Right lobe of liver (tissue), 6 donors: ENCODE data around the gene POC1A. TPM values are rescaled to one million over a fixed set of nuclear protein-coding genes. Genes with fewer than 3 reads are reported as not detected.

Experiments used
- ATAC-seq, 4 donors: fragments of 200-7000 bp; cut with Tn5 transposase; one replicate each; pipeline ENCODE4 v1.9.1; 2020; ENCODE audit warnings: mild to moderate bottlenecking in 4 of 4, moderate library complexity in 4 of 4
- DNase-seq, 3 donors: peaks; one replicate each; pipeline ENCODE4 v3.0.0-alpha.2; 2020
- H3K27ac ChIP-seq, 3 donors: fragments of 200-600 bp; one replicate each; pipeline ENCODE4 v1.8.0; 2022
- H3K27me3 ChIP-seq, 2 donors: fragments of 200-600 bp; one replicate each; pipeline ENCODE4 v1.8.0; 2022
- H3K36me3 ChIP-seq, 4 donors: fragments of 200-600 bp; sonication (generic) in 1 of 4; one replicate each; pipeline versions ENCODE4 v1.5.1 to v1.8.0; 2017 to 2022; ENCODE audit warnings: control low read depth in 1 of 4
- H3K4me1 ChIP-seq, 4 donors: fragments of 200-600 bp; sonication (generic) in 1 of 4; one replicate each; pipeline versions ENCODE4 v1.5.1 to v1.8.0; 2017 to 2022; ENCODE audit warnings: control low read depth in 1 of 4
- H3K4me3 ChIP-seq, 3 donors: fragments of 200-600 bp; one replicate each; pipeline ENCODE4 v1.8.0; 2022
- H3K9me3 ChIP-seq, 4 donors: fragments of 200-600 bp; sonication (generic) in 1 of 4; one replicate each; pipeline versions ENCODE4 v1.5.1 to v1.8.0; 2017 to 2022; ENCODE audit warnings: control low read depth in 1 of 4
- POLR2A ChIP-seq: fragments of 450-650 bp; IDR thresholded peaks from one replicate; pipeline ENCODE4 v1.6.1; 2017; ENCODE audit warnings: antibody characterized with exemption, mild to moderate bottlenecking
- WGBS: methylation state at CpG from one replicate; pipeline ENCODE4 v1.1.6; 2018; ENCODE audit warnings: low coverage, low lambda C conversion rate; ENCODE audit not compliant: insufficient coverage; ENCODE audit errors: missing lambda C conversion rate; 5-methylcytosine and 5-hydroxymethylcytosine counted together
- intact Hi-C, 2 donors: fragments of 100-400 bp; cut with DNase I; formaldehyde crosslinking; loops; one replicate each; pipeline versions ENCODE4 v1.11.2 to v1.14.1; 2022
- total RNA-seq, 6 experiments: library from RNA; depleted of rRNA in 2 of 6; stranded (reverse); fragments of >200 nt in 2 of 6; fragmentation: NEBNext Ultra II Directional in 3 of 6; extraction: Animal tissue kit (Norgen Biotek cat#: 25700) in 3 of 6; gene quantifications; one replicate each; pipeline versions ENCODE4 v1.1.0 to v1.2.4, GENCODE V29; 2016 to 2023
- TF ChIP-seq, protein P1 (sequence below), 4 donors: fragments of 200-600 bp in 3 of 4; fragments of 450-650 bp in 1 of 4; IDR thresholded peaks; one replicate each; pipeline versions ENCODE4 v1.5.1 to v1.8.0; 2016 to 2022; ENCODE audit warnings: antibody characterized with exemption in 4 of 4, mild to moderate bottlenecking in 2 of 4
- donor health status: DM: no; HTN: yes; CAD: no.
- donor health status: DM: no; HTN: no; CAD: no.
- donor health status: DM: no; HTN: no; CAD: no.
- donor health status: DM: no; HTN: yes; CAD: no.
- donor health status: DM: no; HTN: yes; CAD: no.

Gene POC1A
- total RNA-seq, 6 experiments from 2014 or later, result 2.0 to 4.3 (median 3.2) TPM

DNA sequence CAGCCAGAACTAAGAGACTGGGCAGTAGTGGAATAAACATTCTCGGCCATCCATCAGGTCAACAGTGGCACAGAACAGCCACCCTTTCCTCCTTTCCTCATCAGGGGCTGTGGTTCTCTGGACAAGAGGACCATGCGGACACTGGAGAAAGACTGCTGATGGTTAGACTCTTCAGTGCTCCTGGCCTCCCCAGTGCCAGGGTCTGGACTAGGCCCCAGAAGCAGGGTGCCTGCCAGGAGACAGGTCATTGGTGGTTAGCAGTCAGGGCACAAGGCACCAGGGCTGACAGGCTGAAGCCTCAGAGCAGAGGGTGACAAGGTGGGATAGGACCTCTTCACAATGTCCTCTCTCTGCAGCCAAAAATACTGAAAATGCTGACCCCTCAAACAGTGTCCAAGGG, 30.1 kb downstream of the POC1A start:
- no peak for TF ChIP-seq POLR2A
- TF ChIP-seq, protein P1, sequence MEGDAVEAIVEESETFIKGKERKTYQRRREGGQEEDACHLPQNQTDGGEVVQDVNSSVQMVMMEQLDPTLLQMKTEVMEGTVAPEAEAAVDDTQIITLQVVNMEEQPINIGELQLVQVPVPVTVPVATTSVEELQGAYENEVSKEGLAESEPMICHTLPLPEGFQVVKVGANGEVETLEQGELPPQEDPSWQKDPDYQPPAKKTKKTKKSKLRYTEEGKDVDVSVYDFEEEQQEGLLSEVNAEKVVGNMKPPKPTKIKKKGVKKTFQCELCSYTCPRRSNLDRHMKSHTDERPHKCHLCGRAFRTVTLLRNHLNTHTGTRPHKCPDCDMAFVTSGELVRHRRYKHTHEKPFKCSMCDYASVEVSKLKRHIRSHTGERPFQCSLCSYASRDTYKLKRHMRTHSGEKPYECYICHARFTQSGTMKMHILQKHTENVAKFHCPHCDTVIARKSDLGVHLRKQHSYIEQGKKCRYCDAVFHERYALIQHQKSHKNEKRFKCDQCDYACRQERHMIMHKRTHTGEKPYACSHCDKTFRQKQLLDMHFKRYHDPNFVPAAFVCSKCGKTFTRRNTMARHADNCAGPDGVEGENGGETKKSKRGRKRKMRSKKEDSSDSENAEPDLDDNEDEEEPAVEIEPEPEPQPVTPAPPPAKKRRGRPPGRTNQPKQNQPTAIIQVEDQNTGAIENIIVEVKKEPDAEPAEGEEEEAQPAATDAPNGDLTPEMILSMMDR (IDR thresholded peaks at IDR 0.05), result no peak
- Histone ChIP-seq H3K4me1 (no peaks in the 10 kb centered on the region), H3K27me3 (no peaks in the 10 kb centered on the region), H3K27ac (no peak overlapping the region), H3K9me3 (no peaks in the 10 kb centered on the region), H3K4me3 (no peak overlapping the region), H3K36me3 (no peaks in the 10 kb centered on the region)
- intact Hi-C loops, result loop anchor here in 1 of 2 donors (5.0 kb wide), 2 partner anchors 72 to 122 kb away; no protein-coding TSS in a partner anchor
- WGBS, result 100% methylated on average over 1 of the region's 2 CpGs
- DNase-seq (peak in 1 of 3 donors; percentile 26), ATAC-seq (no peak)

DNA sequence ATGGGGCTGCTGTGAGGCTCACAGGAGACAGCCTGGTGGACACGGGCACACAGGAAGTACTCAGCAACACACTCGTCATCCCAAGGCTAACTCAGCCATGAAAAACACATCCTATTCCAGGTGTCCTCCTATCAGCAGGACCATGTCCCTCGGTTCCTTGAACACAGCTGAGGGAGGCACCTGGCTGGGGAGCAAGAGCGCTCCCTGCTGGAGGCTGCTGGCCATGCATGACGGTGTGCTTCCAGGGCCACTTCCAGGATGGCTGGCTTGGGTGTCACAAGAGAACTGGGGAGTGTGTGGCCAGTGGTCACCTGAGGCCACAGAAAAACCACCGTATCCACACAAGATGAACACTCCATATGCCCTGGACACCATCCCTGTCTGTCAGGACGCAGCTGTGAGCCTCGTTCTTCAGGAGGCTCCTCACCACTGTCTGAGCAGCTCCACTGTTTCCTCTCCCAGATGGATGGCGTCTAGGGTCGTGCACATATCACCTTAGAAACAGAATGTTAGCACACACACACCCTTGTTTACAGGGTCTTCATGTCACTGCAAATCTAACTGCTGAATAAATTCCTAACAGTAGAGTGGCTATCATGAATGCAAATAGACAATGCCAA, 31.0 kb downstream of the POC1A start:
- Histone ChIP-seq H3K36me3 (no peaks in the 10 kb centered on the region), H3K9me3 (no peaks in the 10 kb centered on the region), H3K27me3 (no peaks in the 10 kb centered on the region), H3K4me3 (no peak overlapping the region), H3K27ac (no peak overlapping the region), H3K4me1 (no peaks in the 10 kb centered on the region)
- WGBS, result 48% methylated on average over 7 of the region's 10 CpGs
- ATAC-seq (peak; percentile 86 to 92 (median 90)), DNase-seq (peak; percentile 73 to 84 (median 75))
- intact Hi-C loops, result loop anchor here in 1 of 2 donors (5.0 kb wide), 2 partner anchors 71 to 121 kb away; no protein-coding TSS in a partner anchor
- TF ChIP-seq, protein P1 (IDR thresholded peaks at IDR 0.05), result peak; percentile 92 to 97 (median 94)
- TF ChIP-seq POLR2A, result no peak

DNA sequence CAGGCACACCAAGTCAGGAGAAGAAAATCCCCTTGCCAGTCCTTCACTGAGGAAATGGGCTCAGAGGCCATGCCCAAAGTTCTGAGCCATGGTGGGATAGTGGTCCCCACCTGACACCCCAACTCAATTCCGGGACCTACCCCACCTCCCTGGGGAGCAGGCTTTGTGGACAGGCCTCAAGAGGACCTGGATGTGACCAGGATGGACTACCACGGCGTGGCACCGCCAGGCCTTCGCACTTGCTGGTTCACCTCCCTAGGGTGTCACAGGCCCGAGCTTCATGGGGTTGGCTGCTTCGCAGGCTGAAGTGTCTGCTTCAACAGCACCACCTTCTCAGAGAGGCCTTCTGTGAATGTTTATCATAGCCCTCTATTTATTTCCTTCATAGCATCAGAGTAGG, 31.7 kb downstream of the POC1A start:
- no peaks in the 10 kb centered on the region for H3K9me3 ChIP-seq
- WGBS, result no CpG with 5 or more reads among the region's 7 CpGs
- intact Hi-C loops, result loop anchor here in 1 of 2 donors (5.0 kb wide), 2 partner anchors 70 to 120 kb away; no protein-coding TSS in a partner anchor
- no peak overlapping the region for H3K27ac ChIP-seq
- H3K27me3 ChIP-seq, result no peaks in the 10 kb centered on the region
- no peaks in the 10 kb centered on the region for H3K4me1 ChIP-seq
- H3K36me3 ChIP-seq, result no peaks in the 10 kb centered on the region
- DNase-seq (peak in 1 of 3 donors; percentile 54), ATAC-seq (no peak)
- TF ChIP-seq, protein P1 (IDR thresholded peaks at IDR 0.05), result no peak
- no peak for TF ChIP-seq POLR2A
- H3K4me3 ChIP-seq, result no peak overlapping the region

DNA sequence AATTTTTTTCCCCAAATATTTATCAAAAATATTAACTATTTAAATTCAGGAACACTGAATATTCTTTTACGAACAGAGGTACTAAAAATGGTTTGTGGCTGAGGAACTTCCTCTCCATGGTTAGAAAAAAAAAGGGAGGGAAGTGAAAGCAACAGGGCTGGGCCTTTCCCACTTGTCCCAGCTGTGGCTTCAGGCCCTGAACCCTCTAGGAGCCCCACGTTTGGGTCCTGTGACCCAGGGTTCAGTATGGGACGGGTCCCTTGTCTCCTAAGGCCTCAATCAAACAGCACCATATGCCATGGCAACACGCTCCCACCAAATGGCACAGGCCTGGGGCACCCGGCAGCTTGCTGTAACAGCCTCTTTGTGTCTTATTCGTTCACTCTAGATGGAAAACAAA, 32.4 kb downstream of the POC1A start:
- DNase-seq (peak in 1 of 3 donors; percentile 53), ATAC-seq (peak; percentile 5 to 48 (median 39))
- no peaks in the 10 kb centered on the region for H3K36me3 ChIP-seq
- peak overlapping the region in 1 of 3 donors; percentile 43 for H3K27ac ChIP-seq
- intact Hi-C loops, result loop anchor here in 1 of 2 donors (5.0 kb wide), 2 partner anchors 70 to 120 kb away; no protein-coding TSS in a partner anchor
- TF ChIP-seq POLR2A, result no peak
- TF ChIP-seq, protein P1 (IDR thresholded peaks at IDR 0.05), result no peak
- 45% methylated on average over 4 of the region's 6 CpGs for WGBS
- H3K4me3 ChIP-seq, result no peak overlapping the region
- H3K9me3 ChIP-seq, result no peaks in the 10 kb centered on the region
- no peaks in the 10 kb centered on the region for H3K4me1 ChIP-seq
- no peaks in the 10 kb centered on the region for H3K27me3 ChIP-seq
